ENCODE results near the gene CNNM3.
"Not testable (repeated sequence)": the region's sequence is repeated elsewhere in the genome, so short reads cannot be mapped to it uniquely, and the experiment has no call there.

The CNNM3 gene

DNA sequence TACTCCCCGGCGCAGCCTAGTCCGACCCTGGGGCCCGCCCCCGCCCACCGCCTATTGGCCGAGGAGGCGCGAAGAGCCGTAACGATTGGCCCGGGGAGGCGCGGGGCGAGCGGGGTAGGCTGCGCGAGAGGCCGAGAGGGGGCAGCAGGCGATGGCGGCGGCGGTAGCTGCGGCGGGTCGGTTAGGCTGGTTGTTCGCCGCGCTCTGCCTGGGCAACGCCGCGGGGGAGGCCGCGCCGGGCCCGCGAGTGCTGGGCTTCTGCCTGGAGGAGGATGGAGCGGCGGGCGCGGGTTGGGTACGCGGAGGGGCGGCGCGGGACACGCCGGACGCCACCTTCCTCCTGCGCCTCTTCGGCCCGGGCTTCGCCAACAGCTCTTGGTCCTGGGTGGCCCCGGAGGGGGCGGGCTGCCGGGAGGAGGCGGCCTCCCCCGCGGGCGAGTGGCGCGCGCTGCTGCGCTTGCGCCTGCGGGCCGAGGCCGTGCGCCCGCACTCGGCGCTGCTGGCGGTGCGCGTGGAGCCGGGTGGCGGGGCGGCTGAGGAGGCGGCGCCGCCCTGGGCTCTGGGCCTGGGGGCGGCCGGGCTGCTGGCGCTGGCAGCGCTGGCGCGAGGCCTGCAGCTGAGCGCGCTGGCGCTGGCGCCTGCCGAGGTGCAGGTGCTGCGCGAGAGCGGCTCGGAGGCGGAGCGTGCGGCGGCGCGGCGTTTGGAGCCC is at the start of gene CNNM3:
Gene CNNM3, plus strand, starts transcription at position 142 of the 709 bp plus-strand sequence. Its CDS starts 10 bp downstream, at position 152.
- DNase-seq = peak; percentile 97

DNA sequence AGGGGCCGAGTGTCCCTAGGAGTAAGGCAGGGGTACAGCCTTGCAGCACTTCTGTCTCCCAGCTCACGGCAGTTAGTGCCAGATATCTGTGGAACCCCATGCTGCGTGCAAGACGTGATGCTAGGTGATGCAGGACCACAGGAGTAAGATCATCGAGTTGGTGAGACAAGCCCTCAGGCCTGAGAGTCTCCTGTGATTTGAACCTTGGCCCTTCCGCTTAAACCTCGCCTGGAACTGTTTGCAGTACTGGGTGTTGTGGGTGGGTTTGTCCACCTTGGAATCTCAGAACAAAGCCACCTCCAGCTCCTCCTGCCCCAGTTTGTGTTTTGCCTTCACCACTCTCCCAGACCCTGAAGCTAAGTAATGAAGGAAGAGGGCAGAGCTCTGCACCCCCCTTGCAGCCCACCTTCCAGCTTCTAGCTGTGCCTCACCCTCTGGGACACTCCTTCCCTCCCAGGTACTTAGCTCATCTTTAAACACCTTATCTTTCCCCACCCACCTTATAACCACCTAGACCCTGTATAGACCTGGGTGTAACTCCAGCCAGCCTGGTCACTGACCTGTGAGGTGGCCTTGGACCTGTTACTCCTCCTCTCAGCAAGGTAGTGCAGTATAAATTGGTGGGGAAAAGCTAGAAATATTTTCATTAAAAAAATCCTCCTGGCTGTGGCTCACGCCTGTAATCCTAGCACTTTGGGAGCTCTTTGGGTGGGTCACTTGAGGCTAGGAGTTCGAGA is 48.8 kb upstream of the CNNM3 start:
- no peak for DNase-seq

DNA sequence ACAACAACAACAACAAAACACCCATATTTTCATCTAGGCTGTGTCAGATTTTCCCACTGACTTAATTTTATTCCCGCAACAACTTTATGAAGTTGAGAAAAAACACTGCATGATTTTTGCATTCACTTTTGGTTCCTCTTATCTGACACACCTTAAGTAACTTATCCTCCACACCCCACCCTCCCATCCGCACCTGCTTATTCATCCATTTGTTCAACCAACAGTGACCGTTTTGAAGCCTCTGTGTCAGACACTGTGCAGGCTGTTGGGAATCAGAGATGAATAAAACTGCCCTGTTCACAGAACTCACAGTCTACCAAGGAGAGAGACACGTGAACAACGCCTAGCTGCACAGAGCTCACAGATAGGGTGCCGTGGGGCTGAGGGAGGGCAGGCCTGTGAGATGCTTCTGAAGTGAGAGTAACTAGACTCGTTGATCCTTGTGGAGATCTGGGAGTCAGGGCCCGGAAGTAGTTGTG is 47.9 kb upstream of the CNNM3 start:
- DNase-seq = no peak

DNA sequence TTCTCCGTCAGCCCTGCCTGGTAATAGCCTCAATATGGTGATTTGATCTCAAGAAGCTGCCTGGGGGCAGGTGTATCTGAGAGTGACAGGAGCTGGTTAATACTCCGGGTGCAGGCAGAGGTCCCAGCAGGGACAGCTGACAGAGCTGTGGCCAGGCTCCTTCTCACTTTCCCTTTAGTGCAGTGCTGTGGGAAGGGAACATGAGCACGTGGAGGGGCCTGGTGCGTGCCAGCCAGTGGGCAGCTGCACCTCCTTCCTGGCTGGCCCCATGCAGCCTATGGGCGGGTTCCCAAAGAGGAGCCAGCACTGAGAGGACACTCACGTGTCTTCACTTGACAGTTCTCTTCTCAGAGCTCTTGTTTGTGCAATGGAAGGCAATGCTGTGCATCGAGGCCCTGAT is 46.3 kb upstream of the CNNM3 start:
- DNase-seq = no peak

DNA sequence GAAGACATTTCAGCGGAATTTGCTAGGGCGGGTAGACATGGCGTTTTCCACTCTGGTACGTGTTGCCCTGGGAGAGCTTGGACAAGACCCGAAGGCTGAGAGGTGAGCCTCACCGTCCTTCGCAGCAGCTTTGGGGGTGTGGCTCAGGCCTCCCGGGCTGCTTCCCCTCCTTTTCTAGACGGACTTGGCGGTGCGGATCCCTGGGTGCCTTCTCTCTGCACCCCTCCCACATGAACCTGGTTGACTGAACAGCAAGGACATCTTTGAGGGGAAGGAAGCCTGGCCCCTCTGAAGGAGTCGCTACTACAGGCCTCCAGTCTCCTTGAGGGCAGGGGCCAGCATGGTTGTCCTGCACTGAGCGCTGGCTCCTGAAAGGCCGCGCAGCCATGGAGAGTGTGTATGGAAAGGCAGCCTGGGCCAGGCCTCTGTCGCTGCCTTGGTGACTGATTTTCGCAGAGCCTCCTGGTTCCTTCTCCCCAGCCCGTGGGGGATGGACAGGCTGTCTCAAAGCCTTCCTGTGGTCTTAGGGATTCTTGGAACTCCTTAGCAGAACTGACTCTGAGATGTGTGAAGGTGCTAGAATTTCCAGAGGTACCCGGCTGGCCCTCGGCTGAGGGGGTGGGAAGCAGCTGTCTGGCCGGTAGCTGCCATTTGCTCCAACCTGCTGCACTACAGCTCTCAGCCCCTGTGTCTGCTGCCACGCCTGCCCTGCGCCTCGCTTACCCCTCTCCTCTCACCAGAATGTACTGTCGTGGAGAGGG is 45.4 kb upstream of the CNNM3 start:
- no peak for DNase-seq

DNA sequence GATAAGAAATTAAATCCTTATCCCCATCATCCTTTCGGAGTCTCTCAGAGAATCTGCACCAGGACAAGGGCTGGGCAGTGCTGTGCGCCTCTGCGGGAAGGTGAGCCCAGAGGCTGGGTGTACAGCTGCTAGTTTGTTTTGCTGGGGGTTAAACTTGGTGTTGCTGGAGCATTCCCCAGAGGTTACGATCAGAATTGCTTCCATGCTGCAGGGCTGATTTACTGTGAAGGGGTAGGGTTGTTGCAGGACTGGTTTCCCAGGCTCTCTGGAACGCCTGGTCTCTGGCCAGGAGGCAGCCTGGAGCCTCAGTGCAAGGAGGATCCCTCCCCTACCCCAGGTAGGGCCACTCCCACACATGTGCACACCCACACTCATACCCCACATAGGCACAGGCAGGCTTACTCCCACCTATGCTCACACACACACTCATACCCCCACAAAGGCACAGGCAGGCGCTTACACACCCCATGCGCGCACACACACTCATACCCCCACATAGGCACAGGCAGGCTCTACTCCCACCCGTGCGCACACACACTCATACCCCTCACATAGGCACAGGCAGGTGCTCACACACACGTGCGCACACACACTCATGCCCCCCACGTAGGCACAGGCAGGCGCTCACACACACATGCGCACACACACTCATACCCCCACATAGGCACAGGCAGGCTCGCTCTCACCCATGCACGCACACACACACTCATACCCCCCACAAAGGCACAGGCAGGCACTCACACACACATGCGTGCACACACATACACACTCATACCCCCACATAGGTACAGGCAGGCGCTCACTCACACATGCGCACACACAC is 44.1 kb upstream of the CNNM3 start:
- no peak for DNase-seq

DNA sequence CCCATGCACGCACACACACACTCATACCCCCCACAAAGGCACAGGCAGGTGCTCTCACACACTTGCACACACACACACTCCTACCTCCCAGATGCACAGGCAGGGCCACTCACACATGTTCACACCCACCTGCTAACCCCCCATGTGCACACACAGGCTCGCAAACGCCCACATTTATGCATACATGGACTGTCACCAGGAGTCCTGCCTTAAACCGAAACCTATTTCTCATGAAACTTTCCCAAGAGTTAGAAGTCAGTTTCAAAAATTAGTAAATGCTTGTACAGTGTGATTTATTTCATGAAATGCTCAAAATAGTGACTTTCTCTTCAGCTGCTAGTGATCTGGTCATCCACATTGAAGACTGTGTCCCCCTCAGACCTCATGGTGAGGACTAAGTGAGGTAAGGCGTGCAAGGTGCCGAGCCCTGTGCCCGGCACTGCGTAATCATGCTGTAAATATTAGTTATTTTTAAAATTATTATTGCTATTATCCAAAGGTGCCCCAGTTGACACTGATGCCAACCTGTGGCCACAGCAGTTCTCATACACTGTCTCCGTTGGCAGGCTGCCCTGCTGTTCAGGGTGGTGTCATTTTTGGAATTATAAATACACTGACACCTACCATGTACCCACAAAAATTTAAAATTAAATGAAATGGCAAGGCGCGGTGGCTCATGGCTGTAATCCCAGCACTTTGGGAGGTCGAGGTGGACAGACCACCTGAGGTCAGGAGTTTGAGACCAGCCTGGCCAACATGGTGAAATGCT is 43.0 kb upstream of the CNNM3 start:
- DNase-seq = no peak

DNA sequence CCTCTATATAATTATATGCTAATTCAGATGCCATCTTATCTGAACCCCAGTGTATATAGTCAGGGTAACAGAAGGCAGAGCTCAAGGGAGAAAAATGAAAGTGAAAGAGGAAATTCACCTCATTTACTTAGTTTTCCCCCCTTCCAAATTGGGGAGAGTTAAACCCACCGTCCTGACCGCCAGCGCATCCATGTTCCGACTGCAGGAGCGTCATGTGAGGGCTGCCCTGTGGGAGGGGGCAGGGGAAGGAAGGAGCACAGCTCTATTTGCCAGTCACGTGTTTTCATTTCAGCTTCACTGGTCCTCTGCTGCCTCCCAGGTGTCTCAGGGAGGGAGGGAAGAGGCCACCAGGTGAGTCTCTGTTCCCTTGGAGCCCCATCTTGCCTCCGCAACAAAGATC is 42.1 kb upstream of the CNNM3 start:
- DNase-seq = no peak

DNA sequence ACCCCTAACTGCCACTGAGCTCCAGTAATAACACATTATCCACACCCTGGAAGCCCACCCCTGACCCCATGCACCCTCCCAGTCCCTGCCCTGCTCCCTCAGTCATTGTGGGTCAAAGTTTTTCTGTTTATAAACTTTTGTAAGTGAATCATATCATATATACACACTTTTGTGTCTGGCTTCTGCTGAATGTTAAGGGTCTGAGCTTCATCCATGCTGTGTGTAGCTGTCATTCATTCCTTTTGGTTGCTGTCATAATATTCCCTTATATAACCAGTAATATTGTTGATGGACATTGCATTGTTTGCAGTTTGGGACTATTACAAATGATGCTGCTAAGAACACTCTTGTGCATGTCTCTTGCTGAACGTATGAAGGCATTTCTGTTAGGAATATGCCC is 40.9 kb upstream of the CNNM3 start:
- DNase-seq = no peak

DNA sequence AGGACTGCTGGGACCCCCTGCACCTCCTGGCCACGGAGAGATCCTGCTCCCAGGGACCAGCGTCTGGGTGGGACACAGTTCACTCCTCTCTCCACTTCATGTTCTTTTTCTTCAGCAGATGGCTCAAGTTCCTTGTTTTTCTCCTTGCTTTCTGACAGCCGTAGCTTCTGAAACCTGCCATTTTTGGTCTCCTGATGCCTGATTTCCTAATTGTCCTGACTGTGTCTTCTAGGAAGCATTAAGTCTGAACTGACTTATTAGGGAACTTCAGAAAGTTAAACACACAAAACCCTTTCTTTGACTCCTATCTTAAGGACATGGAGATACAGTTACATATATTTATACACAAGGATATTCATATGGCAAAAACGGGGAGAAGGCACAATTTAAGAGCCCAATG is 32.7 kb upstream of the CNNM3 start:
- no peak for DNase-seq

DNA sequence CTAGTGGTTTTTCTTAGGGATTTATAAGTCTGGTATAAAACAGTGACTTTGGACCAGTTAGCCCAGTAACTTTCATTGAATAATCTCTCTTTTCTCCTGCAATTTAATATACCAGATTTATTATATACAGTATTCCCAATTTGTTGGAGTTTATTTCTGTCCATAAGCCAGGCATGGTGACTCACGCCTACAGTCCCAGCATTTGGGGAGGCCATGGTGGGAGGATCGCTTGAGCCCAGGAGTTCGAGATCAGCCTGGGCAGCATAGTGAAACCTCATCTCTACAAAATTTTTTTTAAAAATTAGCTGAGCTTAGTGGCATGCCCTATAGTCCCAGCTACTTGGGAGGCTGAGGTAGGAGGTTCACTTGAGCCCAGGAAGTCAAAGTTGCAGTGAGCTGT is 28.7 kb upstream of the CNNM3 start:
- DNase-seq = no peak

DNA sequence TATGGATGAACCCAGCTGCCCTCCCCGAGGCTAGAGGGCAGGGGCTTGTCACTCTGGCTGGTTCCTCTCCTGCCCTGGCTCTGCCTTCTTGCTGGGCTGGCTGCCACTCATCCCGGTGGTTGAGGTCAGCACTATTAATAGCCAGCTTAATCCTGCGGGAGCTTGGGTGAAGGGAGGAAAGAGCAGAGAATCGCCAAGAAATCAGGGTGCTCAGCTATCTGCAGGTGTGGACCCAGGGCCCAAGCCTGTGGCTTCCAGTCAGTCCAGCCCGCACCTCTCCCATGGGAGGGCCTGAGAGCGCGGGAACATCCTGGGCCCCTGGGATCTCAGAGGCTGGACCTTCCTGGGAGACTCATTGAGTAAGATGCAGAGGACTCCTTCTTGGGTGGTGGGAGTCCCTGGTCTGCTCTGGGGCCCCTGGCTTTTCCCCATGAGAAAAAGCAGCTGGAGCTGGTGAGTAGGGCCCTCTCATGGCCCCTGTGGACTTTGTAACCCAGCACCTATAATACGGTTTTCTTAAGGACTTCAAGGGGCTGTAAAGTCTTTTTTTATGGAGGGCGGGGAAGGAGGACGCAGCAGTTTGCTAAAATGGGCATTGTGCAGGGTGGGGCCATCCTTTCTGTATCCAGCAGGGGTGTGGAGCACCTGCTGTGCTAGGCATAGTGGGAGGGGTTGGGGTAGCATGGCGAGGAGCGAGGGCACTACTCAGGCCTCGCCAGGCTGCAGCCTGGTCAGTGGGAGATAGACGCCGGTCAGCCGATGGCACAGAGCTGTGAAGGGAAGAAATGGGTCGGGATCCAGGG is 27.4 kb upstream of the CNNM3 start:
- DNase-seq = no peak

DNA sequence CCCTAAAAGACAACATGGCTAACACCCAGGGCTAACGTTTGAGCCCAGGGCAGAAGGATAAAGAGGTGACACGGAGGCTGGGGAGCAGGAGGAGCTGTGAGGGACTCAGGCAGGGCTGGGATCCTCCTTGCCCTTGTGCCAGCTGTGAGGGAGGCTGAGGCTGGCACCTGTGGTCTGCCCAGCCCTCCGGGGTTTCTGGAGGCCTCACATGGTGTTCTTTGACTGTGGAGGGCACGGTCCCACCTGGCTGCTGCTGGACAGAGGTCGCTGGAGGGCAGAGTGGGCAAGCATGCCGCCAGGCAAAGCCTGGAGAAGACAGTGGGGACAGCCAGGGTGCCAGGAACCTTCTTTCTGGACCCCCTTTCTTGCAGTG is 26.8 kb upstream of the CNNM3 start:
- no peak for DNase-seq

DNA sequence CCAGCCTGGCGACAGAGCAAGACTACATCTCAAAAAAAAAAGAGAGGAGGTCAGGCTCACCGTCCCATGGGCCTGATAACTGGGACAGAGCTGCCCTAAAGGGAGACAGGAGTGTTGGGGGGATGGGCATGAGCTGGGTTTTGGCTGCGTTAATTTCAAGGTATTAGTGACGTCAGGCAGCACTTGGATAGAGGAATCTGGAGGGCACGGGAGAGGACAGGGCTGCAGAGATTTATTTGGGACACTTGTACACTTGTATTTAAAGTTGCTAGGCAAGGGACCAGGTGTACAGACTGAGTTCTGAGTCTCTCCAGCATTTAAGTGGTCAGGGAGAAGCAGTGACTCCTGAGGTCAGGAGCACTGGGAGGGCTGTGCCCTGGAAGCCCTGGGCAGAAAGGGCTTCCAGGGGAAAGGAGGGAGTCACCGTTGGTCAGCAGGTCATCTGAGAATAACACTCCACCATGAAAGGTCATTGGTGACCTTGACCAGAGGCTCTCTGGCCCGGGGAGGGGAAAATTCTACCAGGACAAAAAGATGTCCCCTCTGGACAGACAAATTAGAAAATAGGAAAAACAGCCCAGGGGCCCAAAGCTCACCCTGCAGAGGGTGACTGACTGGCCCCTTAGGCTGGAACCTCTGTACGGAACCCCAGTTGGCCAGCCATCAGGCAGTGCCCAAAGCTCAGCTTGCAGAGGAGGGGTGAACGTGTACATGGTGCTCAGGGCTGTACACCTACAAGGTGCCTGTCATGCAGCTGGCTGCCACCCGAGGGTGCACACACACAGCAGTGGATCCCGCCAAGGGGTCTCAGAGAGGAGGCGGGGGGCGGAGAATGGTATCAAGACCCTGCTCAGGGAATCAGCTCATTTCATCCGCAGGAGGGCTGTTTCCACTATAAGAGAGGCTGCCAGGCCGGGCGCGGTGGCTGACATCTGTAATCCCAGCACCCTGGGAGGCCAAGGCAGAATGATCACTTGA is 23.0 kb upstream of the CNNM3 start:
- DNase-seq = no peak

DNA sequence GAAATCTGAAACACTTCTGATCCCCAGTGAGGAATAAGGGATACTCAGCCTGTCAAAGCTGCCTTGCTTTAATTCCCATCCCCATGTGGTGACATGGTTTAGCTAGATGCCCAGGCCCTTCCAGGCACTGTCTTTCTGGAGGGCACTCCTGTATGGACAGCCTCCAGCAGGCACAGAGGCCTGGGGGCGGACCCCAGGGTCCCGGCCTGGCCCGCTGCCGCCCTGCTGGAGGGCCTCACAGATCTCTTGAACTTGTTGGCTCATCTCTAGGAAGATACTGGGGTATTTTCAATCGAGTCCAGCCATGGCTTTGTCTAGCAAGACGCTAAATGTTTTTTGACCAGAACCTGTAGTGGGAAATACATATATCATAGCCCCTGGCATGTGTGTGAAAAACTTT is 21.0 kb upstream of the CNNM3 start:
- DNase-seq = no peak

DNA sequence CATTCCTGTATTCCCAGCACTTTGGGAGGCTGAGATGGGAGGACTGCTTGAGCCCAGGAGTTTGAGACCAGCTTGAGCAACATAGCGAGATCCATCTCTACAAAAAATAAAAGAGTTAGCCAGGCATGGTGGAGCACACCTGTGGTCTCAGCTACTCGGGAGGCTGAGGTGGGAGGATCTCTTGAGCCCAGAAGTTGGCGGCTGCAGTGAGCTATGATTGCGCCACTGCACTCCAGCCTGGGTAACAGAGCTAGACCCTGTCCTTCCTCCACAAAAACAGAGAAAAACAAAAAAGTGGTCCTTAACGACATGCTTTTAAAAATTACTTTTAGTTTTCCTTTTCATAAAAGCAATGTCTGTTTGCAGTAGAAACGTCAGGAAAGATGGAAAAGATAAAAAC is 19.6 kb upstream of the CNNM3 start:
- DNase-seq = not testable (repeated sequence)

DNA sequence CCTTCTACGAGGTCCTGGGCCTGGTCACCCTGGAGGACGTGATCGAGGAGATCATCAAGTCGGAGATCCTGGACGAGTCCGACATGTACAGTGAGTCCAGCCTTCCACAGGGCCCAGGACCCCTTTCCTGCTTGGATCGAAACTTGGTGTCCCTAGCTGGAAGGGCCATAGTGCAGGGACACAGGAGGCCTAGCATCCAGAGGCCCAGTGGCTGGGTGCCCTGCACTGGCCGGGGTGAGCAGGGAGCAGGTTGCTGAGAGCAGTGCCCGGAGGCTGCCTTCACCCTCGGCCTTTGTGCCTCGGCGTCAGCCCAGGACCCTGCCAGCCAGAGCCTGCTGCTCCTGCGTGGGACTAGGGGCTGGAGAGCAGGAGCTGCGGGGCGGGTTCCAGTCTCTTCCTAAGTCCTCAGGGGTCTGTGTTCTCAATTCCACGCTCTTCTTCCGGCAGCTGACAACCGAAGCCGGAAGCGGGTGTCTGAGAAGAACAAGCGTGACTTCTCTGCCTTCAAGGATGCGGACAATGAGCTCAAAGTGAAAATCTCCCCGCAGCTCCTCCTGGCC is 18.9 kb upstream of the CNNM3 start:
- no peak for DNase-seq

DNA sequence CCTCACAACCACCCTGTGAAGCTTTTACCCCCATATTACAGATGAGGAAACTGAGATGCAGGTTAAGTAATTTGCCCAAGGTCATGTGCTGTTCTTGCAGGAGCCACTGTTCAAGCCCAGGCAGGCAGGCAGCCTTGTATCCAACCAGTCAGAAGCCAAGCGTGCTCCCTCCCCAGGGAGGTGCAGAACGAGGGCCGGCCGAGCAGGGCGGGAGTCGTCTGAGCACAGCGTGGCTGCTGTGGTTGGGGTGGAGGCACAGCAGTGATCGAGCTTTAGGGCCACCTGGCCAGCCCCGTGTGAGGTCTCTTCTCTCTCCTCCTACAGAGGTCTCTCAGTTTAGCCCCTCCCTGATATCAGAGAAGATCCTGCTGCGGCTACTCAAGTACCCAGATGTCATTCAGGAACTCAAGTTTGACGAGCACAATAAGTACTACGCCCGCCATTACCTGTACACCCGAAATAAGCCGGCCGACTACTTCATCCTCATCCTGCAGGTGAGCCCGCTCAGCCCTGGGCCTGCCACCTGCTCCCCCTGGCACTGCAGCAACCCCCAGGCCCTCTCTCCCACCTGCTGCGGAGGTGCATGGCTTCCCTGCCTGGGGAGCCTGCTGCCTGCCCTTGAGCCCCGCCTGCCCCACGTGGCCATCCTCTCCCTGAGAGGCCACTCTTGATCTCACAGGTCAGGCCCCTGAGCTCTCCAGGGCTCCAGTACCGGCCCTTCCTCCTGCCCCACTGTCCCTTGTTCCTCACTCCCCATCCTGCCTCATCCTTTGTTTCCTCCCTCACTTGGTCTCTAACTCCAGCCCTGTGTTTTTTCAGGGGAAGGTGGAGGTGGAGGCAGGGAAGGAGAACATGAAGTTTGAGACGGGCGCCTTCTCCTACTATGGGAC is 17.1 kb upstream of the CNNM3 start:
- no peak for DNase-seq

DNA sequence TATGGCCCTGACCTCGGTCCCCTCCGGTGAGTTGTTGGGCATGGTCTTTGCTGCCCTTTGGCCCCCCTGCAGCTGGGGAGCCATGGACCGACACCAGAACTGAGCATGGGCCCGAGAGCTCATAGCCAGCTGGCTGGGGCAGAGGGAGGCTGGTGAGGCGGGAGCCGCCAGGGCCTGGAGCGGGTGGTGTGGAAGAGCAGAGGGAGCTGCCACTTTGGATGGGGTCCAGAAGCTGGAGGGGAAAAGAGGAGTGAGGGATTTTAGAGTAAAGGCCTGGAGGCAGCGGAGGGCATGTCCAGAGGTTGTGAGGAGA is 16.5 kb upstream of the CNNM3 start:
- DNase-seq = no peak
